ENCODE measurements around the gene SEMA3F.

SEMA3F gene

GRCh38 chr3:50155891-50156290, 767 bp downstream of the SEMA3F start:
- no peak for DNase-seq

GRCh38 chr3:50156549-50157493, 1.7 kb downstream of the SEMA3F start:
- DNase-seq, result peak in 2 of 56 donors; percentile 14 to 25

GRCh38 chr3:50157827-50158529, 2.9 kb downstream of the SEMA3F start:
- no peak for DNase-seq

- DNase-seq, result no peak
Observed at GRCh38 chr3:50158530-50159146, 3.5 kb downstream of the SEMA3F start.

- DNase-seq, result no peak
Observed at GRCh38 chr3:50160561-50160983, 5.4 kb downstream of the SEMA3F start.

- no peak for DNase-seq
Observed at GRCh38 chr3:50161320-50161719, 6.2 kb downstream of the SEMA3F start.

GRCh38 chr3:50162034-50162883, 7.1 kb downstream of the SEMA3F start:
- no peak for DNase-seq

- peak in 25 of 56 donors; percentile 5 to 73 (median 29) for DNase-seq
Observed at GRCh38 chr3:50163572-50164455, 8.7 kb downstream of the SEMA3F start.

- DNase-seq, result no peak
Observed at GRCh38 chr3:50164481-50164880, 9.4 kb downstream of the SEMA3F start.

- peak in 39 of 56 donors; percentile 4 to 70 (median 32) for DNase-seq
Observed at GRCh38 chr3:50164984-50165909, 10.1 kb downstream of the SEMA3F start.

- DNase-seq, result peak in 16 of 56 donors; percentile 16 to 59 (median 38)
Observed at GRCh38 chr3:50165910-50166538, 10.9 kb downstream of the SEMA3F start.

GRCh38 chr3:50166620-50167019, 11.5 kb downstream of the SEMA3F start:
- no peak for DNase-seq

- no peak for DNase-seq
Observed at GRCh38 chr3:50167069-50167840, 12.1 kb downstream of the SEMA3F start.

- no peak for DNase-seq
Observed at GRCh38 chr3:50167841-50168209, 12.7 kb downstream of the SEMA3F start.

GRCh38 chr3:50168388-50168787, 13.3 kb downstream of the SEMA3F start:
- DNase-seq, result no peak

GRCh38 chr3:50168791-50169190, 13.7 kb downstream of the SEMA3F start:
- no peak for DNase-seq

GRCh38 chr3:50169232-50169832, 14.2 kb downstream of the SEMA3F start:
- DNase-seq, result no peak

Measured in nucleus accumbens (tissue), 56 donors.